A549 (cell line): ENCODE measurements around the gene FRY.

Experiments used
- CTCF ChIP-seq: fragments of >200 bp; sonication (Bioruptor Twin); formaldehyde crosslinking; IDR thresholded peaks from 3 replicates; pipeline ENCODE4 v1.5.1; 2016
- SMC3 ChIP-seq: fragments of >200 bp; sonication (Bioruptor Twin); formaldehyde crosslinking; IDR thresholded peaks from 3 replicates; pipeline ENCODE4 v1.6.1; 2018; ENCODE audit warnings: inconsistent platforms

GRCh38 chr13:32017474-32017873 is 14.1 kb upstream of the FRY start:
- TF ChIP-seq CTCF (no peak), SMC3 (no peak)
